B cell (primary cell): ENCODE data around the gene CPNE5. TPM values are rescaled to one million over a fixed set of nuclear protein-coding genes. Genes with fewer than 3 reads are reported as not detected.

Experiments
- ATAC-seq: fragments of 200-7000 bp; cut with Tn5 transposase; one replicate; pipeline ENCODE4 v1.10.0; 2021; ENCODE audit warnings: low read depth, mild to moderate bottlenecking, moderate number of reproducible peaks, moderate library complexity
- CTCF ChIA-PET: fragments of 350-600 bp; sonication (Branson Sonifier 250); formaldehyde crosslinking; loops from one replicate; lab custom pipeline; 2021; ENCODE audit warnings: antibody characterized with exemption, inconsistent platforms; lab: Charles Lee
- POLR2A ChIA-PET: fragments of 350-600 bp; sonication (Branson Sonifier 250); formaldehyde crosslinking; loops from one replicate; lab custom pipeline; 2021; ENCODE audit warnings: antibody characterized with exemption; lab: Charles Lee
- DNase-seq: peaks from one replicate; pipeline ENCODE4 v3.0.0; 2013
- H2AFZ ChIP-seq: 2 replicates; pipeline ENCODE4 v1.6.1; 2012; ENCODE audit warnings: mild to moderate bottlenecking, low read depth, low read length; ENCODE audit not compliant: insufficient read depth, poor library complexity, severe bottlenecking
- H3K27ac ChIP-seq, 2 donors: 1 replicate in 1 of 2; 2 replicates in 1 of 2; pipeline ENCODE4 v1.5.1; 2012 to 2013; ENCODE audit warnings: low read length in 2 of 2, mild to moderate bottlenecking in 2 of 2, moderate library complexity in 1 of 2
- H3K27me3 ChIP-seq, 4 experiments: fragments of 200-600 bp in 1 of 4; sonication (generic) in 1 of 4; replicated peaks in 1 of 4; 1 replicate in 2 of 4; 2 replicates in 2 of 4; pipeline versions ENCODE4 v1.6.1 to v1.7.0; 2013 to 2016; ENCODE audit warnings: low read length in 3 of 4, mild to moderate bottlenecking in 2 of 4, mixed read lengths in 1 of 4, moderate library complexity in 1 of 4; ENCODE audit not compliant: insufficient read depth in 4 of 4, control insufficient read depth in 3 of 4; ENCODE audit errors: control extremely low read depth in 1 of 4
- H3K36me3 ChIP-seq, 2 experiments: replicated peaks in 1 of 2; 1 replicate in 1 of 2; 2 replicates in 1 of 2; pipeline versions ENCODE4 v1.6.1 to v1.7.1; 2013; ENCODE audit warnings: low read length in 1 of 2; ENCODE audit not compliant: insufficient read depth in 2 of 2, control insufficient read depth in 1 of 2; ENCODE audit errors: control extremely low read depth in 1 of 2, extremely low read depth in 1 of 2
- H3K4me1 ChIP-seq, 2 donors: fragments of 200-600 bp in 1 of 2; sonication (generic) in 1 of 2; 1 replicate in 1 of 2; 2 replicates in 1 of 2; pipeline versions ENCODE4 v1.5.1 to v1.6.1; 2013 to 2017; ENCODE audit warnings: low read length in 2 of 2; ENCODE audit not compliant: control insufficient read depth in 2 of 2, insufficient read depth in 2 of 2
- H3K4me2 ChIP-seq: replicated peaks from 2 replicates; pipeline ENCODE3; 2012; ENCODE audit warnings: mild to moderate bottlenecking, low read depth, low read length; ENCODE audit not compliant: poor library complexity, severe bottlenecking
- H3K4me3 ChIP-seq, 5 experiments: fragments of 200-600 bp in 1 of 5; sonication (generic) in 1 of 5; 1 replicate in 3 of 5; 2 replicates in 2 of 5; pipeline versions ENCODE4 v1.5.1 to v1.7.0; 2011 to 2016; ENCODE audit warnings: low read length in 4 of 5, mild to moderate bottlenecking in 4 of 5, low read depth in 2 of 5, control low read depth in 1 of 5, moderate library complexity in 1 of 5; ENCODE audit not compliant: insufficient read depth in 1 of 5; ENCODE audit errors: control extremely low read depth in 1 of 5, extremely low read depth in 1 of 5
- H3K79me2 ChIP-seq: fragments of 200-600 bp; sonication (generic); one replicate; pipeline ENCODE4 v1.6.0; 2016; ENCODE audit warnings: low read length; ENCODE audit not compliant: control insufficient read depth, insufficient read depth
- H3K9ac ChIP-seq: fragments of 200-600 bp; sonication (generic); 2 replicates; pipeline ENCODE4 v1.6.1; 2017; ENCODE audit warnings: mild to moderate bottlenecking, low read length, moderate library complexity
- H3K9me3 ChIP-seq, 3 donors: one replicate each; pipeline versions ENCODE4 v1.6.1 to v1.7.1; 2013; ENCODE audit warnings: low read length in 2 of 3; ENCODE audit not compliant: control insufficient read depth in 2 of 3, insufficient read depth in 1 of 3; ENCODE audit errors: control extremely low read depth in 1 of 3
- H4K20me1 ChIP-seq: 2 replicates; pipeline ENCODE4 v1.6.0; 2012; ENCODE audit warnings: mild to moderate bottlenecking, low read length; ENCODE audit not compliant: insufficient read depth, control insufficient read depth, poor library complexity, severe bottlenecking
- H3K27ac Mint-ChIP-seq: one replicate; pipeline ENCODE4 v1.8.0; 2021; ENCODE audit warnings: mixed read lengths
- H3K27me3 Mint-ChIP-seq: one replicate; pipeline ENCODE4 v1.8.0; 2021; ENCODE audit warnings: mixed read lengths
- H3K4me1 Mint-ChIP-seq: one replicate; pipeline ENCODE4 v1.8.0; 2021; ENCODE audit warnings: mixed read lengths
- H3K4me3 Mint-ChIP-seq: one replicate; pipeline ENCODE4 v1.8.0; 2021; ENCODE audit warnings: mixed read lengths
- H3K9me3 Mint-ChIP-seq: one replicate; pipeline ENCODE4 v1.8.0; 2022; ENCODE audit warnings: mixed read lengths; ENCODE audit not compliant: insufficient read depth
- CTCF ChIP-seq: fragments of 200-600 bp; IDR thresholded peaks from one replicate; pipeline ENCODE4 v1.8.0; 2022; ENCODE audit warnings: antibody characterized with exemption, mild to moderate bottlenecking
- EZH2 ChIP-seq: IDR thresholded peaks from 2 replicates; pipeline ENCODE4 v1.6.1; 2012; ENCODE audit warnings: borderline replicate concordance, low read depth, mild to moderate bottlenecking, moderate library complexity, low read length; ENCODE audit not compliant: insufficient read depth, poor library complexity, severe bottlenecking
- WGBS: methylation state at CpG from one replicate; pipeline ENCODE4 v1.1.5; 2013; ENCODE audit warnings: missing lambda C conversion rate; ENCODE audit not compliant: insufficient coverage; 5-methylcytosine and 5-hydroxymethylcytosine counted together
- intact Hi-C: fragments of 100-400 bp; cut with micrococcal nuclease; formaldehyde crosslinking; loops from one replicate; pipeline ENCODE4 v1.10.0; 2022
- polyA plus RNA-seq: library from polyadenylated mRNA; depleted of rRNA; stranded (reverse); fragments of >200 nt; gene quantifications from 2 replicates; pipeline ENCODE4 v1.2.3, GENCODE V29; 2012
- total RNA-seq, 2 donors: library from RNA; stranded (reverse); fragments of 120-200 nt in 1 of 2; gene quantifications; 1 replicate in 1 of 2; 2 replicates in 1 of 2; pipeline versions ENCODE4 v1.2.3 to v1.2.4, GENCODE V29; 2013 to 2022

The CPNE5 gene
- total and polyA plus RNA-seq, 2 donors (not counting 1 experiment from before 2014, with no cell fraction given) = 49.8 to 357 TPM

DNA sequence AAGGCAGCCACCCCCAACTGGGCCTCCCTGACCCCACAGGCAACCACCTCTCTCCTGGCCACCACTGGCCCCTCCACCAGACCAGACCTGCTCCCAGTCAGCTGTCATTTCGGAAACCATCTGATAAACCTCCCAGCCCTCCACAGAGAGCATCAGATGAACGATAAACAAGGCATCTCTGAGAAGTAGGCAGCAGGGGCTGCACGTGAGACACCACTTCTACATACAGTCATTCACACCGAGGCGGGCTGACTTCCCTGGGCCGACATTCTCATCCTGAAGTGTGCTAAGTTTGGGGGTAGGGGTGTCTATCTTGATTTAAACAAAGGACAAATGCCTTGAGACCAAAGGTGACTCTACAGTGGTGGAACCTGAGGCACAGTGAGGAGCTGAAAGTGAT is 13.8 kb downstream of the CPNE5 start:
- H3K9me3 ChIP-seq = no peaks in the 10 kb centered on the region
- no peaks in the 10 kb centered on the region for H3K9me3 Mint-ChIP-seq
- no peak overlapping the region for H3K27ac Mint-ChIP-seq
- intact Hi-C loops = no loop called here
- H3K79me2 ChIP-seq = no peaks in the 10 kb centered on the region
- 100% methylated on average over 2 of the region's 6 CpGs for WGBS
- no peak overlapping the region for H3K4me3 Mint-ChIP-seq
- no peak overlapping the region for H3K4me3 ChIP-seq
- peaks cover 30% of the 10 kb centered on the region for H3K27me3 Mint-ChIP-seq
- no peak for TF ChIP-seq EZH2
- TF ChIP-seq CTCF = no peak
- H3K27ac ChIP-seq = no peak overlapping the region
- H2AFZ ChIP-seq = no peak overlapping the region
- no peak for DNase-seq
- H3K27me3 ChIP-seq = peaks cover 0 to 22% (median 3%) of the 10 kb centered on the region in 4 experiments
- H3K36me3 ChIP-seq = no peaks in the 10 kb centered on the region
- no peaks in the 10 kb centered on the region for H4K20me1 ChIP-seq
- no peak for ATAC-seq
- no peak overlapping the region for H3K9ac ChIP-seq
- ChIA-PET CTCF (no interaction called here), POLR2A (no interaction called here)
- no peak overlapping the region for H3K4me2 ChIP-seq
- H3K4me1 Mint-ChIP-seq = peaks cover 3% of the 10 kb centered on the region
- H3K4me1 ChIP-seq = peaks cover 0 to 3% of the 10 kb centered on the region in 2 donors

DNA sequence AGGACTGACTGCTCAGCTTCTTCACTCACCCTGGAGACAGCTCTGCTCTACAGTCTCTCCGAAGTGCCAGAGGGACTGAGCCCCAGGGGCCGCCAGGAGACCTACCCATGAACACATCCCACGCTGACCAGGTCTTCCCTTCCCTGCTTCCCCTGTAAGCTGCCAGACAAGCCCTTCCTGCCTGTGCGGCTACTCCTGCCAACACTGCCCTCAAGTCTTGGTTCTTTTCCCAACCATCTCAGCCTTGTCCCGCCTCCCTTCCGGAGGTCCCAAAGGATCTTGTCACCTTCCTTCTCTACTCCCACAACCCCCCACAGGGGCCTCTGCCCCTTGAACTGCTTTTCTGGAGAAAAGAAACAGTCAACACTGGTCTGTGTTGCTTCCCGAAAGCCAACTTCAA is 15.0 kb downstream of the CPNE5 start:
- Mint-ChIP-seq H3K27me3 (peaks cover 30% of the 10 kb centered on the region), H3K4me3 (no peak overlapping the region), H3K4me1 (peaks cover 3% of the 10 kb centered on the region), H3K9me3 (no peaks in the 10 kb centered on the region), H3K27ac (no peak overlapping the region)
- intact Hi-C loops = no loop called here
- Histone ChIP-seq H3K9ac (no peak overlapping the region), H3K27me3 (peaks cover 0 to 22% (median 3%) of the 10 kb centered on the region in 4 experiments), H3K4me2 (no peak overlapping the region), H2AFZ (no peak overlapping the region), H3K36me3 (no peaks in the 10 kb centered on the region), H4K20me1 (no peaks in the 10 kb centered on the region), H3K4me3 (no peak overlapping the region), H3K4me1 (peaks cover 0 to 3% of the 10 kb centered on the region in 2 donors), H3K27ac (no peak overlapping the region), H3K79me2 (no peaks in the 10 kb centered on the region), H3K9me3 (no peaks in the 10 kb centered on the region)
- TF ChIP-seq CTCF (no peak), EZH2 (no peak)
- POLR2A ChIA-PET = no interaction called here
- DNase-seq (no peak), ATAC-seq (no peak)
- CTCF ChIA-PET = interaction anchor here (1.4 kb wide), 1 partner anchor 27 kb away, joined by 3 read pairs; no protein-coding TSS in a partner anchor
- 95% methylated on average over 7 of the region's 7 CpGs for WGBS
